ENCODE measurements around the gene ABCC12.

DNA sequence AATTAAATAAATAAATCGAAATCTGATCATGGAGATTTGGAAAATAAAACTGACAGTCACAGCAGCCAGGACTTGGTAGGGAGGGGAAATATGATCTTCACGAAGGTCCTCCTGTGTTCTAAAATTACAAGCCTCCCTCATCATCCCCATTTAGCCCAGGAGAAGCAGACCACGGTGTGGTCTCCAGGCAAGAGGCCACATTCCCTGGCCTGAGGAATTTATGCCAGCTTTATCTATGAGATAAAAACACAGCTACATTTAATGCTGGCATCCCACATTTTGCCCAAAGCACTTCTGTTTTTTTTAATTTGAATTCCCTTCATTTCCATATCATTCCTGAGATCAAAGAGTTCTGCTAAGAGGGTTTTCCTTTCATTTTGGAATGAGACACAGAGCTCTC lies 43.2 kb downstream of the ABCC12 start:
- TF ChIP-seq POLR2AphosphoS5 (IDR thresholded peaks at IDR 0.05; ENCODE audit: low read depth) (no peak), GABPA (IDR thresholded peaks at IDR 0.05; ENCODE audit: low read depth) (no peak)
